ENCODE data around the gene LENG8.

- TF ChIP-seq CTCF (IDR thresholded peaks at IDR 0.05) (no peak), POLR2A (IDR thresholded peaks at IDR 0.05) (peak in 1 of 2 donors; percentile 9), EP300 (IDR thresholded peaks at IDR 0.05) (no peak), POLR2AphosphoS5 (IDR thresholded peaks at IDR 0.05) (peak in 2 of 4 donors; percentile 41 to 64)
Observed at GRCh38 chr19:54420383-54421168, 28.4 kb upstream of the LENG8 start.
